ENCODE measurements around the gene ZG16B. TPM values are rescaled to one million over a fixed set of nuclear protein-coding genes. Genes with fewer than 3 reads are reported as not detected.

Gene ZG16B
- polyA plus RNA-seq, 3 donors from 2014 or later: 1.2 to 3.9 (median 1.5) TPM

DNA sequence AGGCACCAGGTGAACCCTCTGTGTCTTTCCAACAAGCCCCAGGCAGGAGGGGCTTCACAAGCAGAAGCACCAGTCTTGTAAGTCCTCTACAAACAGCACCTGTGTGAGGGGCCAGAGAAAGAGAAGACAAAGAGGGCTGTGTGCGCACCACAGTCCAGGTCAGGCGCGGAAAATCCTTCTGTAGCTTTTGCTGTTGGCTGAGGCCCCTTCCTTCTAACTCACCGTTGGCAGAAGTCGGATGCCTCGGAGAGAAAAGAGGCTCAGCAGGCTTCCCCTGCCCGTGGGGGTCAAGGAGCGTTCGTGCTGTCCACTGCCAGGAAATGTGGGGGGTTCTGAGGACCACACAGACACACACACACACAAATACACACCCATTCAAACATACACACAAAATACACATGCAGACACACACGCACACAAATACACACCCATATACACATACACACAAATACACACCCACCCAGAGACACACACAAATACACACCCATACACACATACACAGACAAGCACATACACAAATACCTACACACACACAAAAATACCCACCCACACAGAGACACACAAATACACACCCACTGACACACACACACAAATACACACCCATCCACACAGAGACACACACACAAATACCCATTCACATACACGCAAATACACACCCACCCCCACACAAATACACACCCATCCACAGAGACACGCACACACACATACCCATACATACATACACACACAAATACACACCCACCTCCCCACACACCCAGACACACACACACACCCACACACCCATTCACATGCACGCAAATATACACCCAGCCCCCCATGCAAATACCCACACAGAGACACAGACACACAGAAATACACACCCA, 6.8 kb downstream of the ZG16B start:
- no peaks in the 10 kb centered on the region for H3K9me3 Mint-ChIP-seq
- peaks cover 0 to 4% (median 2%) of the 10 kb centered on the region in 3 donors for H3K27me3 Mint-ChIP-seq (ENCODE audit: low read depth in 3 of 3)
- no peak for DNase-seq
- peak overlapping the region; percentile 14 to 85 (median 58) for H3K27ac Mint-ChIP-seq
- H3K4me1 Mint-ChIP-seq: peaks cover 46 to 48% of the 10 kb centered on the region in 2 donors
- peak overlapping the region in 1 of 5 donors; percentile 1 for H3K4me3 Mint-ChIP-seq
- peaks cover 0 to 5% (median 0%) of the 10 kb centered on the region in 3 donors for H3K36me3 Mint-ChIP-seq

DNA sequence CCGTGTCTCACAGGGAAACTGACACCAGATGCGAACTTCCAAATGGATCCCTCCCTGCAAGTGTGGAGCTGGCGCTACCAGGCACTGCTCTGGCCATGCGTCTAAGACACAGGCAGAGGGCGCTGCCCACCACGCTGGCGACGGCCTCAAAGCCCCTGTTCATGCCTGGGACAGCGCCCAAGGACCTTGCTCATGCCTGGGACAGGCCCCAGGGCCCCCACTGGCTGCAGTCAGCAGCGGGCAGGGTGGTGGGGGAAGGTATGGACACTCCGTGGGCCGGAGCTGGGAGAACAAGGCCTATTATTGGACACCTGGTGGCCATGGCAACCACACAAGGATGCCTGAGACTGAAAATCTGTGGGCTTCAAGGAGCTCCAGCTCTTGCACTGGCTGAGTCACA, 8.8 kb downstream of the ZG16B start:
- Mint-ChIP-seq H3K4me3 (peak overlapping the region in 4 of 5 donors; percentile 41 to 73 (median 54)), H3K9me3 (peaks cover 0 to 3% (median 0%) of the 10 kb centered on the region in 6 donors), H3K27ac (peak overlapping the region; percentile 65 to 91 (median 84)), H3K36me3 (peaks cover 0 to 5% (median 0%) of the 10 kb centered on the region in 3 donors), H3K4me1 (peaks cover 67% of the 10 kb centered on the region in 2 donors), H3K27me3 (ENCODE audit: low read depth in 3 of 3) (peaks cover 4 to 11% (median 10%) of the 10 kb centered on the region in 3 donors)
- DNase-seq: peak; percentile 59 to 66 (median 65)

DNA sequence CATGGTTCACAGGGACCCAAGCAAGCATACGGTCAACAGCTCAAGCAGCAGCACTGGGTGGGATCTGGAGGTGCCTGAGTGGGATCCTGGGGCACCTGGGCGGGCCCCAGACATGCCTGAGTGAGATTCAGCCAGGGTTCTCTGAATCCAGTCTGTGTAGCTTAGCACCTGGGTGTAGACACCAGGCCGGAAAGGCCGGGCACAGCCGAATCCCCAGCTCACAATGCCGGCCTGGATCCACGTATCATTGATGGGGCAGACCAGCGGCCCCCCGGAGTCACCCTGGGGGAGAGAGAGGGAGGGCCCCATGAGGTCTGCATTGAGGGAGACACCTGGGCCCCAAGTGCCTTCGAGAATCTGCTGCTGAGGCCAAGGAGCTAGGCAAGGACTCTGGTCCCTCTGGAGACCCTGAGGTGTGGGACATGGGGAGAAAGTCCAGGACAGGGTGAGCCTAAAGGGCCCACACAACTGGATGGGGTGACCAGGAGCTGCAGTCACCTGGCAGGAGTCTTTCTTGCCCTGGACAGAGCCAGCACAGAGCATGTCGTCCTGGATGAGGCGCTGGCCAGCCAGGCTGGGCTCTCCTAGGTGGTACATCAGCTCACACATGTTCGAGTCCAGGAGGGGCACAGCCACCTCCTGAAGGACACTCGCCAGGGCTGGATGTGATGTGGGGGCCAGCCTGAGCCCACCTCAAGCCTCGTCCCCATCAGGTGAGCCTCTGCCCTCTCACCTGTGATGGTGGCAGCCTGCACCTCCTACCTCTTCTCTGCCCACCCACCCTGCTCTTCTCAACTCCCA, 9.7 kb downstream of the ZG16B start:
- no peak for DNase-seq
- peaks cover 0 to 3% (median 0%) of the 10 kb centered on the region in 6 donors for H3K9me3 Mint-ChIP-seq
- H3K27ac Mint-ChIP-seq: peak overlapping the region; percentile 65 to 91 (median 86)
- peaks cover 4 to 13% (median 11%) of the 10 kb centered on the region in 3 donors for H3K27me3 Mint-ChIP-seq (ENCODE audit: low read depth in 3 of 3)
- H3K4me3 Mint-ChIP-seq: peak overlapping the region; percentile 40 to 73 (median 58)
- peaks cover 75 to 76% of the 10 kb centered on the region in 2 donors for H3K4me1 Mint-ChIP-seq
- H3K36me3 Mint-ChIP-seq: peaks cover 0 to 5% (median 0%) of the 10 kb centered on the region in 3 donors

DNA sequence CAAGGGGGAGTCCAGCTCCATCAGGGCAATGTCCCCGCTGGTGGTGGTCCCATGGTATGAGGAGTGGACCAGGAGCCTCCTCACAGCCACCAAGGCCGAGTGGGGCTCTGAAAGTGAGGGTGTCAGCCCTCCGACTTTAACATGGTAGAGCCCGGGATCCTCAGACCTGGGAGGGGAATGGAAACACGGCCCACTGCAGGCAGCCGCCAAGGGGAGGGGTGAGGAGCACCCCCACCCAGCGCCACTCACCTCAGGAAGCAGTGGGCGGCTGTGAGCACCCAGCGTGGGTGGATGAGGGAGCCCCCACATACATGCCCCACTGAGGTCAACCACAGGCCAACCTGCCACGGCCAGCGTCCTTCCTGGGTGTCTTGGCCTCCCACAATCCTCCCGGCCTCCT, 10.8 kb downstream of the ZG16B start:
- Mint-ChIP-seq H3K4me3 (peak overlapping the region; percentile 80 to 96 (median 89)), H3K9me3 (peaks cover 0 to 3% (median 0%) of the 10 kb centered on the region in 6 donors)
- DNase-seq: peak in 2 of 3 donors; percentile 27 to 37

DNA sequence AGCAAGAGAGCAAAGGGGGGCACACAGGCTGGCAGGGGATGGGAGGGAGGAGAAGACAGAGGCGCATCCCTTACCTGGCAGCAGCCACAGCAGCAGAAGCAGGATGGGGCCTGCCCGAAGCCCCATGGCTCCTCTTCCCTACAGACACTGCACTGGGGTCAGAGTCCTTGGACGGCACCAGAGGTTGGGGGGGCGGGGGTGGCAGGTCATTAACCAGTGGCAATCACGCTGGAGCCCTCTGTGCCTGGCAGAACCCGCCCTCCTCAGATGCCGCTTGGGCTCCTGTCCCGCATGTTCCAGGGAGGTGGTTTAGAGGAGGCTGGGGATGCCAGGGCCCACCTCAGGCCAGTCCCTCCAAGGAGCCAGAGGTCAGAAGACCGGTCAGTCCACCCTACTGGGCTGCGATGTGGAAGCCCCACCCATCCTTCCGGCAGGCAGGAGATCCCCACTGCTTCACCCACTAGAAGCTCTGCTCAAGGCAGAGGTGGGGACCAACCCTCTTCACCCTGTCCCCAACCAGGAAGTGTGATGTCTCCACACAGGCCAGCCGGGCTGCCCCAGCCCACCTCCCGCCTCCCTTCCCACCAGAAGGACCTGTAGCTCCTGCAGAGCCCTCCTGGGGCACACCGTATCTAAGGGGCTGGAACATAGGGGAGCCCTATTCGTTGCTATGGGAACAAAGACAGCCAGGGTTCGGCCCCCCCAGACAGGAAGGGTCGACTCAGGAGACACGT, 11.7 kb downstream of the ZG16B start:
- Mint-ChIP-seq H3K9me3 (peaks cover 0 to 3% (median 0%) of the 10 kb centered on the region in 6 donors), H3K4me3 (peak overlapping the region; percentile 80 to 96 (median 89)), H3K27me3 (ENCODE audit: low read depth in 3 of 3) (peaks cover 4 to 13% (median 11%) of the 10 kb centered on the region in 3 donors), H3K36me3 (peaks cover 0 to 3% (median 0%) of the 10 kb centered on the region in 3 donors), H3K27ac (peak overlapping the region; percentile 92 to 100 (median 98)), H3K4me1 (peaks cover 93 to 94% of the 10 kb centered on the region in 2 donors)
- DNase-seq: peak; percentile 63 to 70 (median 64)

More for the DNA sequence above, 10.8 kb downstream of the ZG16B start:
- Mint-ChIP-seq H3K27ac (peak overlapping the region; percentile 60 to 99 (median 95)), H3K36me3 (peaks cover 0 to 3% (median 0%) of the 10 kb centered on the region in 3 donors), H3K27me3 (ENCODE audit: low read depth in 3 of 3) (peaks cover 4 to 13% (median 11%) of the 10 kb centered on the region in 3 donors), H3K4me1 (peaks cover 85 to 86% of the 10 kb centered on the region in 2 donors)

DNA sequence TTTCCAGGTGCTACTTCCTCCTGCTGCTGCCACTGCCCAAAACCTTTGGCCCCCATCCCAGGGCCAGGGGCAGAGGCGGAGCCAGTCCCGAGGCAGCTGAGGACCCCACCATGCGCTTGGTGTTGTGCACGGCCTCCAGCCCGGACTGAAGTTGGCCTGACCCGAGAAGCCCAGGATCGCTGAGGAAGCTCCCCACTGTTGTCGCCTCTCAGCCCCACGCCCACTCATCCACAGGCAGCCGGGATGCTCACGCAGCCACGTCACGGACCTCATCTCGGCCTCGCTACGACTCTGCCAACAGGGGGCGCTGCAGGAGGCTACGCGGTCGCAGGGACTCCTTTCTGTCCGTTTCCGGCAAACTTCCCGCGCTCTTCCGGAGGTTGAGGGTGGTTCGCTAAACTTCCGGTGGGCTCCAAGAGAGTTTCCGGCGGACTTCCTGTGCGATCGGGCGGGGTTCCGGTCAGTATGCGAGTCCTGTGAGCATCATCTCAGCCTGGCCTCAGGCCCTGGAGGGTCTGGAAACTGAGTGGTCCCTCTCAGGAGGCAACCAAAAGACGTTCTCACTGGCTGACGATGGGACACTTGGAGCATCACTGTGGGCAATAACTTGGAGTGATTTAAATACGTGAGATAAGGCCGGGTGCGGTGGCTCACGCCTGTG, 12.4 kb downstream of the ZG16B start:
- peaks cover 4 to 13% (median 11%) of the 10 kb centered on the region in 3 donors for H3K27me3 Mint-ChIP-seq (ENCODE audit: low read depth in 3 of 3)
- peaks cover 0 to 3% (median 0%) of the 10 kb centered on the region in 6 donors for H3K9me3 Mint-ChIP-seq
- peaks cover 92 to 94% of the 10 kb centered on the region in 2 donors for H3K4me1 Mint-ChIP-seq
- H3K36me3 Mint-ChIP-seq: peaks cover 0 to 2% (median 0%) of the 10 kb centered on the region in 3 donors
- peak; percentile 84 to 87 (median 84) for DNase-seq
- H3K4me3 Mint-ChIP-seq: peak overlapping the region; percentile 80 to 96 (median 89)
- peak overlapping the region; percentile 92 to 100 (median 98) for H3K27ac Mint-ChIP-seq

DNA sequence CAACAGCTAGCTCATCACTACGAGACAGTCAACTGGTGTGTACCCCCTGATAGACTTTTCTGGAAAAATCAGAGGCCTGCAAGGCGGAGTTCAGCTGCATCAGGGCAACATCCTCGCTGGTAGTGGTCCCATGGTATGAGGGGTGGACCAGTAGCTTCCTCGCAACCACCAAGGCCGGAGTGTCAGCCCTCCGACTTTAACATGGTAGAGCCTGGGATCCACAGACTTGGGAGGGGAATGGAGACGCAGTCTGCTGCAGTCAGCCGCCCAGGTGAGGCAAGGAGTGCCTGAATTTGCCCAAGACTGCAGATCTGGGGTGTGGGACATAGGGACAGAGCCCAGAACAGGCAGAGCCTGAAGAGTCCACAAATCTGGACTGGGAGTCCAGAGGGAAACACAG, 13.4 kb downstream of the ZG16B start:
- DNase-seq: no peak
- Mint-ChIP-seq H3K36me3 (no peaks in the 10 kb centered on the region), H3K27ac (peak overlapping the region; percentile 88 to 100 (median 98)), H3K27me3 (ENCODE audit: low read depth in 3 of 3) (peaks cover 4 to 11% (median 10%) of the 10 kb centered on the region in 3 donors), H3K4me1 (peaks cover 82 to 84% of the 10 kb centered on the region in 2 donors), H3K9me3 (peaks cover 0 to 3% (median 0%) of the 10 kb centered on the region in 6 donors), H3K4me3 (peak overlapping the region in 4 of 5 donors; percentile 14 to 36 (median 20))

DNA sequence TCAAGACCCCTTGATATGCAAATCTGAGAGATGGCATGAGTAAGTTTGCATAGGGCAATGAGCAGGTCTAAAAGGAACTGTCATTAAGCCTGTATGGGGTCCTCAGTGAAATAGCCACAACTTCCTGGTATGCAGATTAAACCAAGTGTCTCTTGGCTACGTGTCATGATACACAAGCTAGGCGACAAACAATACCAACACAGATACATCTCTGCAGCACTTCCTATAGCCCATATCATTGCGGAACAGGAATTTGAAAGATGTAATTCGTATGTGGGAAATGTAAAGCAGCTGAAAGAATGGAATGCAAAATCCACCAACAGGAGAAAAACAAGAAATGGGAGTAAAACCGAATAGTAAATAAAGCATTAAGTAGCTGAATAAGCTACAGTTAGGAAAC, 15.0 kb downstream of the ZG16B start:
- peak in 1 of 3 donors; percentile 26 for DNase-seq
- Mint-ChIP-seq H3K27ac (peak overlapping the region; percentile 82 to 99 (median 93)), H3K36me3 (no peaks in the 10 kb centered on the region), H3K4me1 (peaks cover 67 to 68% of the 10 kb centered on the region in 2 donors), H3K27me3 (ENCODE audit: low read depth in 3 of 3) (peaks cover 4 to 15% (median 10%) of the 10 kb centered on the region in 3 donors), H3K4me3 (peak overlapping the region in 4 of 5 donors; percentile 4 to 59 (median 36)), H3K9me3 (peaks cover 0 to 3% (median 0%) of the 10 kb centered on the region in 6 donors)

DNA sequence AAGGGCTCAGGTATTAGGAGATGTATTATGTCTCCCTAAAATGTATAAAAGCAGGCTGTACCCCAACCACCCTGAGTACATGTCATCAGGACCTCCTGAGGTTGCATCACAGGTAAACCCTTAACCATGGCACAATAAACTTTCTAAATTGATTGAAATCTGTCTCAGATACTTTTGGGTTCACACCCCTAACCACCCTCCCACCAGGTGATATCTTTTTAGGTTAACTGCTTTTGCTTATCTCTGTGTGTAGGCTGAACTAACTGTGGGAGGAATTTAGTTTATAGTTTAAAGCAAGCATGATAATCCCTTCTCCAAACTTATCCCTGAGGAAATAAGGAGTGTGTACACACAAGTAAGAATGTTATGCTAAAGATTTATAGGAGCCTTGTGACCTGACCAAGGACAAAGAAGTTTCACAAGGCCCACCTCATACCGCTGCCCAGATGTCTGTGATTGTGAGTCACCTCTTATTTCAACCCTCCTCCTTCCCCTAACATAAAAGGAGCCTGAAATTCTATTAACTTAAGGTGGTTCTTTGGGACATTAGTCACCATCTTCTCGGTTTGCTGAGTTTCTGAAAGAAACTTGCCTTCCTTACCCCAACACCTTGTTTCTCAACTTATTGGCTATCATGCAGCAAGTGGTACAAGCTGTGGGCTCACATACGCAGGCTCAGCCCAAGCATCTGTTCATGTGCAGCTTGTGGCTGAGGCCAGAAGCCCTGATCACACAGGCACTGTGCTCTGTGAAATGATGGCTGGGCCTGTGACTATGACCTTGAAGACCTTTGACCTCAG, 16.6 kb downstream of the ZG16B start:
- Mint-ChIP-seq H3K27me3 (ENCODE audit: low read depth in 3 of 3) (peaks cover 4 to 15% (median 10%) of the 10 kb centered on the region in 3 donors), H3K27ac (peak overlapping the region; percentile 71 to 99 (median 88)), H3K9me3 (peaks cover 0 to 3% (median 0%) of the 10 kb centered on the region in 6 donors), H3K4me3 (peak overlapping the region in 4 of 5 donors; percentile 7 to 51 (median 17)), H3K36me3 (no peaks in the 10 kb centered on the region), H3K4me1 (peaks cover 54 to 57% of the 10 kb centered on the region in 2 donors)
- DNase-seq: peak in 2 of 3 donors; percentile 23 to 34

DNA sequence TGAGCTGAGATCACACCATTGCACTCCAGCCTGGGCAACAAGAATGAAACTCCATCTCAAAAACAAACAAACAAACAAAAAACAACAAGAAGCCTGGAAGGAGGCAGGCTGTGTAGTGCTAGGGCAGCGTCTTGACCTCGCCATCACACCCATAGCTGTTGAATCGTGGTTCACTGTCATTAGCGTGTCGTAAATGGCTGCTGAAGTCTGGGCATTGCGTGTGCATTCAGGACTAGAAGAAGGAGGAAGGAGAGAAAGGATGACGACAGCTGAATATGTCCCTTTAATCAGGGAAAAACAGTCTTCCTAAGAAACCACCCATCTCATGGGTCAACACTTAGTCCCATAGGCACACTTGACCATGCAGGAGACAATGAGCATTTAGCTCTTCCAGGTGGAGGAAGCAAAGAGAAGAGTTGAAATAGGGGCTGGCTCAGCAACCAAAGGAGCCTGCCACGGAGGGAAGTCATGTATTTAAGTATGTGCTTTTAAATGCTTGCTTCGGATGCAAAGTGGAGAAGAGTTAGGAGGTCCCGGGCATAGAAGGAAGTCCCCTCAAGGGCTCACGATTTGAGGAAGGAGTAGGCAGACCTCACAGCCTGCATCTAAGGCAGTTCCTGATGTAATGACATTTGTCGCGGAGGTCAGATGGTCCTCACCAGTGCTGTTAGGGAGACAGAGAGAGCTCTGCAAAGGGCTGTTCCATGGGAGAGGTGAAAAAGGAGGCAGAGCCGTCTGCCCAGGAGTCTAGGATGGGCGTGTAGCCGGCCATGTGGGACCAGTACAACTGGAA, 19.0 kb downstream of the ZG16B start:
- H3K9me3 Mint-ChIP-seq: peaks cover 0 to 2% (median 0%) of the 10 kb centered on the region in 6 donors
- H3K4me1 Mint-ChIP-seq: peaks cover 31 to 34% of the 10 kb centered on the region in 2 donors
- no peak overlapping the region for H3K4me3 Mint-ChIP-seq
- peaks cover 0 to 3% (median 0%) of the 10 kb centered on the region in 3 donors for H3K36me3 Mint-ChIP-seq
- H3K27me3 Mint-ChIP-seq (ENCODE audit: low read depth in 3 of 3): peaks cover 0 to 5% (median 4%) of the 10 kb centered on the region in 3 donors
- H3K27ac Mint-ChIP-seq: peak overlapping the region in 1 of 6 donors; percentile 46
- no peak for DNase-seq

All from immature natural killer cell (primary cell).